GM18907 (cell line): Measurements from ENCODE around the gene SPDYA.
"Not testable (repeated sequence)": the region's sequence is repeated elsewhere in the genome, so short reads cannot be mapped to it uniquely, and the experiment has no call there.

ENCODE experiments used
- ATAC-seq: cut with Tn5 transposase; IDR thresholded peaks from one replicate; pipeline ENCODE4 v1.9.1; 2021; ENCODE audit warnings: mild to moderate bottlenecking, moderate library complexity; ENCODE audit not compliant: unreplicated experiment

The SPDYA gene

DNA sequence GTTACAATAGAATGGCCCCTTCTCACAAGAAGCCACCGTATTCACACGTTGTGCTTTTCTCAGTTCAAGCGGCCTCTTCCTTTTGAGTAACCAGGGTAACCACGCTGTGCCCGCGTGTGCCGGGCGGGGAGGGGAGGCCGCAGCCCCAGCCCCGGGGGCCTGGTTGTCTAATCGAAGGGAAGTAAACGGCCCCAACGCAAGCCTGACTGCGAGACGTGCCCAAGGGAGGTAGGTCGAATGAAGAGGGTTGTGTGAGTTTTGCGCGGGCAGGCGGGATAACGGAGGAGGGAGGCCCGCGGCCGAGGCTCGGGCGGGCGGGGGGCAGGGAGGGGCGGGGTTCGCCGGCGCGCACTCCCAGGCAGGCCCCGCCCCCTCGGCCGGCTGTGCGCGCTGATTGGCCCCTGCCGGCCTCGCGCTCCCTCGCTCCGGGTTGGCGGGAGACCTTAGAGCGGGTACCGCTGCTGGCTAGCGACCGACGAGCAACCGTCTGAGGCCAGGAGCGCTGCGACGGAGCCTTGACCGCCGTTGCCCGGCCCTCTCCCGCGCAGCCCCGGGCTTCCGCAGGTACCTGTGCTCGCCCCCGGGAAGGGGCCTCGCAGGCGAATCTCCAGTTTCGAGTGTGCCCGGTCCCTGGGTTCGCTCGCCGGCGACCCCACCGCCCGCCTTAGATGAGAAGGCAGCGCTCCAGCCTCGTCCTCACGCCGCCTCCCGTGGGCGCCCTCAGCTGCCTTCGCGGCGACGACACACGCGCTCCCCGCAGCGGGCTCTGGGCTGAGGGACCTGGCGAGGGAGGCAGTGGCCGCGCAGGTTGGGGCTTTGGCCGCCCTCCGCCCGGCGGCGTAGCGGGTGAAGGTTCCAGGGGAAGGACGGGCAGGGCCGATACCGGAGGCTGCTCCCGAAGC lies at the start of gene SPDYA:
Gene SPDYA (plus strand): TSS at position 451 of the 902 bp plus-strand sequence. CDS start 5,181 bp downstream, outside the sequence.
- peak; percentile 84 for ATAC-seq

GRCh38 chr2:28761420-28761819 lies 49.2 kb upstream of the SPDYA start:
- ATAC-seq = no peak

DNA sequence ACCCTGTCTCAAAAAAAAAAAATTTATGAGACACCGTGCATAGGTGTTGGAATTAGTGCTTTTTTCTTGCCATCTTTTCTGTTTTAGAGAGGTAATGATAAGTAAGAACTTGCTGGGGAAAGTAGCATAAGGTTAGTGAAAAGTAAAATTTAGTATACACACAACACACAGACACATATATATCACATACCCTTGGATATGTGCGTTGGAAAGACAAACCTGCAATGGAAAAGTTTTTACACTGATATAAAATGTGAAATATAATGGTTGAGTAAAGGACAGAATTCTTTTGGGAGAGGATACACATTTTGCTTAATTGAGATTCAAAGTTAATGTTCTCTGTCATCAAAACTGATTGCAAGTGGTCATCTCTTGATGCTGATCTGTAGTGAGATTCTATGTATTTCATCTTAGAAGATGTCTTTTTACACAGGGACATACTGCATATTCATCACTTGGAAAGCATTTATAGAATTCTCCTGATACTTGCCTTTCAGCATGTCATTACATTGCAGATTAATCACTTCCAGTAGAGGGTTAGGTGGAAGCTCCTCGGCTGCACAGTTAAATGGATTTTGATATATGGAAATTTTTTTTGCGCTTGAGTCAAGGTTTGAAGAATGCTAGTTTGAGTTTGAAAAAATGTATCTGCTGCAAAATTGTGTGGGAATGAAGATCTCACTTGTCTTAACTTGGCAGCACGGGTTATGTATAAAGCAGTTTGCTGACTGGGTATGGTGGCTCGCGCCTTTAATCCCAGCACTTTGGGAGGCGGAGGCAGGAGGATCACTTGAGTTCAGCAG lies 45.5 kb upstream of the SPDYA start:
- ATAC-seq = no peak

DNA sequence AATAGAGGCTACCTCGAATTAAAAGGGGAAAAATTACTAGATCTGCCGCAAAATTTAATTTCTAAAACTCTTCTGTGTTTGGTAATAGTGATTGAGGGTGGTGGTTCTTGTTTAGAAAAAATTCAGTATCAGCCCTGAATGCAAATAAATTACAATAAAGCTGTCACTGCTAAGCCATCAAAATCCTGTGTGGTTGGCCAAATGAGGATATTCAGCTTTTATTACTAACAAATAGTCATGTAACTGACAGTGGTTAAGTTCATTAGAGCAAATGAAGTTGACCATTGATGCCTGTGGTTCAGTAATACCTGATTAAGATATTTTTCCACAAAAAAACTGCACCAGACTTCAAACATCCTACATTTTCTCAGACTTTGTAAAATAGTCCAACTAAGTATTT lies 44.6 kb upstream of the SPDYA start:
- no peak for ATAC-seq

DNA sequence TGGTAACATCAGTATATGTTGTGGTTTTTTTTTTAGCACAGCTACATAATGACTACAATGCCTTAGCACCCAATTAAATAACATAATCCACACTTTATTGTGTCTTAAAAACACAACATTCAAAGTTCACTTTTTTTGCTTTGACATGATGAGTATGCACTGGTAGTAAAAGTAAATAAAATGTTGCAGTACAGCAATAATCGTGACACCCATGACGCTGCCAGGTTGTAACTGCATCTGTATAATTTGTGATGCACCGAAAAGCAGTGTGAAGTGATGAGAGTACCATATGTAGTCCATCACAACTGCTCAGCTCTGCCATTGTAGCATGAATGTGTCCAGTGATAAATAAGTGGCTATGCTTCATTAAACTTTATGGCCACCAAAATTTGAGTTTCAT lies 43.3 kb upstream of the SPDYA start:
- ATAC-seq = no peak

- no peak for ATAC-seq
These were observed 42.2 kb upstream of the SPDYA start for GRCh38 chr2:28768422-28768821.

DNA sequence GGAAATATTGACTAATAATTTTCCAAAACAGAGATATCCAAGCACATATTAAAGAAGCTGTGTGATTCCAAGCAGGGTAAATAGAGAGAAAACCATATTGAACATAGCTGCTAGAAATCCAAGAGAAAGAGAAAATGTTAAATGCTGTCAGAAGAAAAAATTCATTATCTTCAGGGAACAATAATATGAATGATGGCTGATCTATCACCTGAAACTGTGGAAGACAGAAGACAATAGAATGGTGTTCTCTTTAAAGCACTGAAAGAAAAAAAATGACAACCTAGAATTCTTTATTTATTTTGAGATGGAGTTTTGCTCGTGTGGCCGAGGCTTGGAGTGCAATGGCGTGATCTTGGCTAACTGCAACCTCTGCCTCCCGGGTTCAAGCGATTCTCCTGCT lies 41.7 kb upstream of the SPDYA start:
- no peak for ATAC-seq

- no peak for ATAC-seq
These were observed 38.3 kb upstream of the SPDYA start for GRCh38 chr2:28772351-28772750.

GRCh38 chr2:28776471-28776870 lies 34.2 kb upstream of the SPDYA start:
- ATAC-seq = no peak

DNA sequence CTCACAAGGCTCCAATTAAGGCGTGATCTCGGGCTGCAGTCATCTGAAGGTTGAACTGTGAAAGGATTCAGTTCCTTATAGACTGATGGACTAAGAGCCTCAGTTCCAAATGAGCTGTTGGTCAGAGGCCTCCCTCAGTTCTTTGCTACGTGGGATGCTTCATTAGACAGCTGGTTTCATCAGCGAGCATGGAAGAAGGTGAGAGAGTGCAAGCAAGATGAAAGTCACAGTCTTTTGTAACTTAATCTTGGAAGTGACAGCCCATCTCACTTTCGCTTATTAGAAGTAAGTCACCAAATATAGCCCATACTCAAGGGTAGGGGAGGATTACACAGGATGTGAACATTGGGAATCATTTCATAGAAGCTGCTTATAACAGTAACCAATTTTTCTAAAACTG lies 32.2 kb upstream of the SPDYA start:
- ATAC-seq = no peak

GRCh38 chr2:28779001-28779400 lies 31.6 kb upstream of the SPDYA start:
- ATAC-seq = no peak

GRCh38 chr2:28780496-28780895 lies 30.1 kb upstream of the SPDYA start:
- ATAC-seq = no peak

GRCh38 chr2:28782423-28782822 lies 28.2 kb upstream of the SPDYA start:
- no peak for ATAC-seq

DNA sequence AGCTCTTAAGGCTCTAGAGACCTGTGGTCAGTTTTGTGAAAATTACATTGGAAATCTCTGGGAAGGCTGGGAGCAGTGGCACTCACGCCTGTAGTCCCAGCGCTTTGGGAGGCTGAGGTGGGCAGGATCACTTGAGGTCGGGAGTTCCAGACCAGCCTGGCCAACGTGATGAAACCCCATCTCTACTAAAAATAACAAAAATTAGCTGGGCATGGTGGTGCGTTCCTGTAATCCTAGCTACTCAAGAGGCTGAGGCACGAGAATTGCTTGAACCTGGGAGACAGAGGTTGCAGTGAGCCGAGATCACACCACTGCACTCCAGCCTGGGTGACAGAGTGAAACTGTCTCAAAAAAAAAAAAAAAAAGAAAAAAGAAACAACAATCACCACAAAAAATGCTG lies 26.1 kb upstream of the SPDYA start:
- ATAC-seq = not testable (repeated sequence)

DNA sequence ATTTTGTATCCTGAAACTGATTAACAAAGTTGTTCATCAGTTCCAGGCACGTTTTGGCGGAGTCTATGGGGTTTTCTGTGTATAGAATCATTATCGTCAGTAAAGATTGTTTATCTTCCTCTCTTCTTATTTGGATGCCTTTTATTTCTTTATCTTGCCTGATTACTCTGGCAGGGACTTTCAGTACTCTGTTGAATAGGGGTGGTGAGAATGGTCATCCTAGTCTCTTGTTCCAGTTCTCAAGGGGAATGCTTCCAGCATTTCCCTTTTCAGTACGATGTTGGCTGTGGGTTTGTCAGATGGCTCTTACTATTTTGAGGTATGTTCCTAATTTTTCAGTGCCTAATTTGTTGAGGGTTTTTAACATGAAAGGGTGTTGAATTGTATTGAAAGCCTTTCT lies 14.0 kb upstream of the SPDYA start:
- no peak for ATAC-seq

DNA sequence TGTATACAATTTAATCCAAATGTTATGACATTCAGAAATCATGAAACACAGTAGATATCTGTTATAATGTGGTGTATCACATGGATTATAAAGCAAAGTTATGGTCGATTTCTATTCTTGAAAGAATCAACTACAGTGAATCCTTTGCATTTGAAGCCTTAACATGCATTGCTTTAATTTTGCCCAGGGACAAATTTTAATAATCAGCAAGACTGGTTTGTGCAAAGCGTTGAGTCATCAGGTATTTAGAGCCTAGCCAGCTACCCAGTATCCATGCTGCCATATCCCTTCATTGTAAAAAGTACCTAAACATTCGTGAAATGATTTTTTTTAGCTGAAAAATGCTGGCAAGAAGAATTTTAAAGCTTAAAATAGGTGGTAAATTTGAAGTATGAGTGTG lies 8.9 kb upstream of the SPDYA start:
- no peak for ATAC-seq

- ATAC-seq = no peak
These were observed 7.6 kb upstream of the SPDYA start for GRCh38 chr2:28802975-28803429.

DNA sequence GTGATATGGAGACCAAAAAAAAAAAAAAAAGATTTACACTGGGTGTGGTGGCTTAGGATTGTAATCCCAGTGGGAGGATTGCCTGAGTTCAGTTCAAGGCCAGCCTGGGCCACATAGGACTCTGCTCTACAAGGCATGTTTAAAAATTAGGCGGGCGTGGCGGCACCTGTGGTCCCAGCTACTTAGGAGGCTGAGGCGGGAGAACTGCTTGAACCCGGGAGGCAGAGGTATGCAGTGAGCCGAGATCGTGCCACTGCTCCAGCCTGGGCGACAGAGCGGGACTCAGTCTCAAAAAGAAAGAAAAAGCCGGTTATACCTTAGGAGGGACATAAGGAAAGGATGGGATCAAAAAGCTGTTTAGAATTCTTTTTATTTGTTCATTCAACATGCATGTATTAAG lies 707 bp upstream of the SPDYA start:
- no peak for ATAC-seq

GRCh38 chr2:28818053-28818452 lies 7.4 kb downstream of the SPDYA start:
- no peak for ATAC-seq

- no peak for ATAC-seq
These were observed 10.8 kb downstream of the SPDYA start for GRCh38 chr2:28821295-28821958.

DNA sequence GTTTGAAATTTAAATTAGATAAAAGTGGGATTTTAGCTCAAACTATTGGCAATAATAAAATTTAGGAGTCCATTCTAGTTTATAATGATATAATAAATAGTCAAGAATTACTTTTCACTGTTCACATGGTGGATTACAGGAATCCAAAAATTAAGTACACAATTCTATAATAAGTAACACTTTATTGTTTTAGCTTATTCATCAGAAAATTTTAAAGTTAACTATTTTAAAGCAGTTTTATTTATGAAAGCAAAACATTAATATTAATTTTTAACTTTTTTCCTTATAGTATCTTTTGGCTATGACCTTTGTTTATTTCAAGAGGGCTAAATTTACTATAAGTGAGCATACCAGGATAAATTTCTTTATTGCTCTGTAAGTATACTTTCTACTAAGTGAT lies 11.4 kb downstream of the SPDYA start:
- ATAC-seq = no peak
